NB4 (cell line): ENCODE data around the gene CRB3.

Source experiments
- CTCF ChIP-seq: IDR thresholded peaks from one replicate; pipeline ENCODE4 v1.5.1; 2012; ENCODE audit warnings: low read depth, low read length
- MYC ChIP-seq: IDR thresholded peaks from 2 replicates; pipeline ENCODE4 v1.6.1; 2011; ENCODE audit warnings: low read depth, low read length
- POLR2A ChIP-seq: IDR thresholded peaks from 2 replicates; pipeline ENCODE4 v1.6.1; 2011; ENCODE audit warnings: mild to moderate bottlenecking; ENCODE audit not compliant: insufficient read length; ENCODE audit errors: extremely low read depth
- TF ChIP-seq, protein P1 (sequence below): IDR thresholded peaks from 2 replicates; pipeline ENCODE4 v1.6.1; 2011; ENCODE audit warnings: low read depth, low read length

GRCh38 chr19:6455924-6456323, 8.1 kb upstream of the CRB3 start:
- no peak for TF ChIP-seq CTCF
- no peak for TF ChIP-seq POLR2A
- TF ChIP-seq, protein P1, sequence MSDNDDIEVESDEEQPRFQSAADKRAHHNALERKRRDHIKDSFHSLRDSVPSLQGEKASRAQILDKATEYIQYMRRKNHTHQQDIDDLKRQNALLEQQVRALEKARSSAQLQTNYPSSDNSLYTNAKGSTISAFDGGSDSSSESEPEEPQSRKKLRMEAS, result no peak
- no peak for TF ChIP-seq MYC
